KOPT-K1 (cell line): ENCODE data around the gene ATP6V1C2.

Experiments used
- H3K27ac ChIP-seq: fragments of 200-600 bp; sonication (generic); 2 replicates; pipeline ENCODE4 v1.5.1; 2016; ENCODE audit warnings: antibody characterized with exemption, mild to moderate bottlenecking, low read depth, low read length; ENCODE audit not compliant: poor library complexity, severe bottlenecking
- H3K36me3 ChIP-seq: fragments of 200-600 bp; sonication (generic); 2 replicates; pipeline ENCODE4 v1.5.1; 2017; ENCODE audit warnings: antibody characterized with exemption, mild to moderate bottlenecking, low read length, moderate library complexity; ENCODE audit not compliant: insufficient read depth
- H3K9me3 ChIP-seq: fragments of 200-600 bp; sonication (generic); 2 replicates; pipeline ENCODE4 v1.5.1; 2017; ENCODE audit warnings: antibody characterized with exemption, low read length, mild to moderate bottlenecking; ENCODE audit not compliant: insufficient read depth, poor library complexity, severe bottlenecking

ATP6V1C2 gene

GRCh38 chr2:10753876-10754275, 32.4 kb downstream of the ATP6V1C2 start:
- H3K36me3 ChIP-seq, result no peaks in the 10 kb centered on the region
- H3K27ac ChIP-seq, result no peak overlapping the region
- no peaks in the 10 kb centered on the region for H3K9me3 ChIP-seq

- no peaks in the 10 kb centered on the region for H3K9me3 ChIP-seq
- no peak overlapping the region for H3K27ac ChIP-seq
- no peaks in the 10 kb centered on the region for H3K36me3 ChIP-seq
These were observed 34.2 kb downstream of the ATP6V1C2 start for GRCh38 chr2:10755621-10756020.

DNA sequence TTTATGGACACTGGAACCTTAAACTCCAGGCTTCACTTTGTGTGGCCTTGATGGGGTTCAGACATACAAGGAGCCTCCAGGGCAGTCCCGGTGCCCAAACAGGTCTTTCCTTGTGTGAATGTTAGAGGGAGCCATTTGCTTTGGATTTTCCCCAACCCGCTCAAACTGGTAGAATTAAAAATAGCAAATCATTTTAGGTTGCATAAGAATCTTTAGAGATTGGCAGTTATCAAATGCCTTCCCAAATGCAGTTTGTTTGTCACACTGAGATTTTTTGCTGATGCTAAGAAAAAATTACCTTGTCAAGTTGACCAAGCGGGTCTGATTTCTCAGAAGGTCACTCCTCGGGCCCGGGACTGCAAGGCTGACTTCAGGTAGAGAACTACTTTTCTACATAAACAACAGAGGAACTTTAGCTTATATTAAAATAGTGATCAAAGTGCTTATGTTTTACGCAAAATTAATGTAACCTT, 36.4 kb downstream of the ATP6V1C2 start:
- Histone ChIP-seq H3K36me3 (no peaks in the 10 kb centered on the region), H3K27ac (no peak overlapping the region), H3K9me3 (no peaks in the 10 kb centered on the region)

DNA sequence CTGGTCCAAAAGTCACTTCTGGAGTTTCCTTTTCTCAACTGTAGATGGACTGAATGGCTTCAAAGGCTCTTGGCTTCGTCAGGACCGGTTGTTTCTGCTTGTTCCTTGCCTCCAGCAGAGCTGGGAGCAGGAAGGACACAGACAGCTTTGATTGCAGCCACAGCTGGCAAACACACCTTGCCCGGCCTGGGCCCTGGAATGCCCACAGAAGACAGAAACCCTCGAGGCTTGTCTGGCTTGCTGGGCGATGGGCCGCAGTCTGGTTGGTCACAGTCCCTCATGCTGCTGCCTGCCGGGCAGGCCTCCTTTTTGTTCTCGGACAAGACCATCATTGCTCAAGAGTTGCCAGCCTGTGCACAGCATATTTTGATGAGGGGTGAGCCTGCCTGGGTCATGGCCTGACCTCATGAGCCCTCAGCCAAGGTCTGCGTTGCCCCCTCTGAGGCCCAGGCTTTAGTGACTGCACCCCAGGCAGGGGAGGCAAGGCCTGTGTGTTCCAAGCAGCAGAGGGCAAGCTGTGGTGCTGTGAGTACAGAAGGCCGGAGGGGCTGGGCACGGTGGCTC, 37.8 kb downstream of the ATP6V1C2 start:
- H3K36me3 ChIP-seq, result no peaks in the 10 kb centered on the region
- no peak overlapping the region for H3K27ac ChIP-seq
- no peaks in the 10 kb centered on the region for H3K9me3 ChIP-seq

GRCh38 chr2:10760794-10761504, 39.5 kb downstream of the ATP6V1C2 start:
- Histone ChIP-seq H3K27ac (no peak overlapping the region), H3K36me3 (no peaks in the 10 kb centered on the region), H3K9me3 (no peaks in the 10 kb centered on the region)

GRCh38 chr2:10761591-10761990, 40.2 kb downstream of the ATP6V1C2 start:
- Histone ChIP-seq H3K36me3 (no peaks in the 10 kb centered on the region), H3K27ac (no peak overlapping the region), H3K9me3 (no peaks in the 10 kb centered on the region)

DNA sequence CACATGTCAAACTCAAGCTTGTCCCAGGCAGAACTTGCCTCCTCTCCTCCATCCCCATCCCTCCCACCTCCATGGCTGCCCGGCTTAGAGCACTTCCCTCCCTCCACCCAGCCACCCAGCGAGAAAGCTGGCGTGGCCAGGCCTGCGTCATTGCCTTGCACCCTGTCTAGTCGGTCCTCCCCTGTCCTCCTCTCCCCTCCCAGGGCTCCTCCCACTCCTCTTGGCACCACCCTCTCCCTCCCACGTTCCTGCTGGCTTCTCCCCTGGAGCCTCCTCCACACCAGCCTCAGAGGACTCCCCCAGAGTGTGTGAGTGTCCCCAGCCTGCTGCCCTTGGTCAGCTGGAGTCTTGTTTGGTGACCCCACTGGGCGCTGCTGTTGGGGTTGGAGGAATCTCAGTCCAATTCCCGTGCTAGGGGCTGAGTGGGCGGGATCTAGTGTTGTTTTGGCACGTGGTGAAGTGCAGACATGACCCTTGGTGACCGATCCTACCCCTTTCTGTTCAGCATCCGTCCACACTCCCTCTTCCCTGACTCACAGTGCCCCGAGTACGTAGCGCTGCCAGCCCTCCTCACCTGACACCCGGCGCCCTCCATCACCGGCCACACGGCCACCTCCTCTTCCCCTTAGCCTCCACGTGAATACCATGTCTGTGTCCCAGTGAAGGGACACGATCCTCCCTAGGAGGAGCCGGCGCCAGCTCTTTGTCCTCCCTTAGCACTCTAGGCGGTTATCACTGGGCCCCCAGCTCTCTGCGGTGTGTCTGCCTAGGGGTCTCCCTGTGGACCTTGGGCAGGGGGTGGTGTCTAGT, 41.4 kb downstream of the ATP6V1C2 start:
- H3K36me3 ChIP-seq, result no peaks in the 10 kb centered on the region
- no peaks in the 10 kb centered on the region for H3K9me3 ChIP-seq
- no peak overlapping the region for H3K27ac ChIP-seq

DNA sequence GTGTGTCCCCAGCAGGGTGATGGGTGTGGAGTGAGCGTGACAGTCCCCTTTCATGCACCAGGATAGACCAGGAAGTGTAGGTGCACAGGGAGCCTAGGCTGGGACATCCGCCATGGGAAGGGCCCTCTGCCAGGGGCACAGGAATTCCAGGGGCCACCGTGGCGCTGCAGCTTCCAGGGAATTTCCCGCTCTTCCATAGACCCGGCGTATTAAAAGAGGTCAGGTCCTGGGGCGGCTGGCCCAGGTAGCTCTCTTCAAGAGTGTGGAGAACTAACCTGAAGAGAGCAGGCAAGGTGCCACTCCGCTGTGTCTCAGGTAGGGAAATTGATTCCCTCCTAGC, 42.0 kb downstream of the ATP6V1C2 start:
- Histone ChIP-seq H3K36me3 (no peaks in the 10 kb centered on the region), H3K27ac (no peak overlapping the region), H3K9me3 (no peaks in the 10 kb centered on the region)

GRCh38 chr2:10764096-10764785, 42.8 kb downstream of the ATP6V1C2 start:
- Histone ChIP-seq H3K36me3 (no peaks in the 10 kb centered on the region), H3K27ac (no peak overlapping the region), H3K9me3 (no peaks in the 10 kb centered on the region)

- Histone ChIP-seq H3K9me3 (no peaks in the 10 kb centered on the region), H3K27ac (no peak overlapping the region), H3K36me3 (no peaks in the 10 kb centered on the region)
These were observed 43.5 kb downstream of the ATP6V1C2 start for GRCh38 chr2:10764896-10765295.

DNA sequence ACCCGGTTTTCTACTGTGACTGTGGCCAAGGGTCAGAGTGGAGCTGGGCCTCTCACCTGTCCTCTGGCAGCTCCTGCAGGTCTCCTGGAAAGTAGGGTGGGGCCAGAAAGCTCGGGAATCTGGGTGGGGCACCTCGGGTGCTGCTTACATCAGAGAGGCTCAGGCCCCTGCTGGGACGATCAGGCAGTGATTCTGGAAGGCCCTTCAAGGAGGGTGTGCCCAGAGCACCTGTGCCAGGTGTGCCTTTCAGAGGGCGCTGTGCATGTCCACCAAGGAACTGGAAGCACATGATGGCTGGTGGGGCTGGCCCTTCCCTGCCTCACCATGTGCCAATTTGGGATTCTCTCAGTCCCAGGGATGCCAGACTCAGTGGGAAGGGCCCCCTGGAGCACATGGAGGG, 44.0 kb downstream of the ATP6V1C2 start:
- Histone ChIP-seq H3K36me3 (no peaks in the 10 kb centered on the region), H3K9me3 (no peaks in the 10 kb centered on the region), H3K27ac (no peak overlapping the region)

DNA sequence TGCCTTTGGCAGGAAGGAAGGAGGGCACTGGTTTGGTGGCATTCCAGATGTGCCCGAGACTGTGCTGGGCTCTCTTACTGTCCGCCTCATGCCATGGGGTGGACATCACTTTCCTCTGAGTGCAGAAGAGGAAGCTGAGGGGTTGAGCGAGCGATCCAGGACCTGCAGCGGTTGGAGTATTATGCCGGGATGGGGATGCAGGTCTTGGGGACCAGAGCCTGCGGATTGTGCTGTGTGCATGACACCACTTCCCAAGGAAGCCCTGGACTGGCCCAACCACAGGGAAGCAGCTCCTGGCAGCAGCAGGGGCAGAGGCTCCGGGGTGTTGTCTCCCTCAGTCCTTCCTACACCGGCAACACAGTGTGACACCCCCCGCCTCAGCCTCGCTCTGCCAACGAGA, 44.5 kb downstream of the ATP6V1C2 start:
- H3K9me3 ChIP-seq, result no peaks in the 10 kb centered on the region
- H3K36me3 ChIP-seq, result no peaks in the 10 kb centered on the region
- H3K27ac ChIP-seq, result no peak overlapping the region

DNA sequence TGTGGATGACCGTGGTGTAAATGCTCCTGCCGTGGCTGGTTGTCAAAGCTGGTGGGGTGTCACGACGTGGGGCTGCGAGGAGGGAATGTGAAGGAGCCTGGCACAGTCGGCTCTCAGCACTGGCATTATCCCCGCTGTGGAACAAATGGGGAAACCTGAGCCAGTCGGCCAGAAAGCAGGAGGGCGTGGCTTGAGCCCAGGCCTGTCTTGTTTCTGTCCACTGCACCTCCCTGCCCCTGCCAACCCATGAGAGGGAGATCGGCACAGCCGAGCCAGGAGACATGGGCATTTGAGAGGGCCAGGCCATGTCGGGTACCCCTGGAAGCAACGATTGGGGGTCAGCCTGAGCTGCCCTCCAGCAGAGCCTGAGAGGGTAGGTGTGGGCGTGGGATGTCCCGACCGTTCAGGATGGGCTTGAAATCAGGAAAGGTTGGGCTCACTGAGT, 46.7 kb downstream of the ATP6V1C2 start:
- H3K9me3 ChIP-seq, result no peaks in the 10 kb centered on the region
- H3K36me3 ChIP-seq, result no peaks in the 10 kb centered on the region
- no peak overlapping the region for H3K27ac ChIP-seq

DNA sequence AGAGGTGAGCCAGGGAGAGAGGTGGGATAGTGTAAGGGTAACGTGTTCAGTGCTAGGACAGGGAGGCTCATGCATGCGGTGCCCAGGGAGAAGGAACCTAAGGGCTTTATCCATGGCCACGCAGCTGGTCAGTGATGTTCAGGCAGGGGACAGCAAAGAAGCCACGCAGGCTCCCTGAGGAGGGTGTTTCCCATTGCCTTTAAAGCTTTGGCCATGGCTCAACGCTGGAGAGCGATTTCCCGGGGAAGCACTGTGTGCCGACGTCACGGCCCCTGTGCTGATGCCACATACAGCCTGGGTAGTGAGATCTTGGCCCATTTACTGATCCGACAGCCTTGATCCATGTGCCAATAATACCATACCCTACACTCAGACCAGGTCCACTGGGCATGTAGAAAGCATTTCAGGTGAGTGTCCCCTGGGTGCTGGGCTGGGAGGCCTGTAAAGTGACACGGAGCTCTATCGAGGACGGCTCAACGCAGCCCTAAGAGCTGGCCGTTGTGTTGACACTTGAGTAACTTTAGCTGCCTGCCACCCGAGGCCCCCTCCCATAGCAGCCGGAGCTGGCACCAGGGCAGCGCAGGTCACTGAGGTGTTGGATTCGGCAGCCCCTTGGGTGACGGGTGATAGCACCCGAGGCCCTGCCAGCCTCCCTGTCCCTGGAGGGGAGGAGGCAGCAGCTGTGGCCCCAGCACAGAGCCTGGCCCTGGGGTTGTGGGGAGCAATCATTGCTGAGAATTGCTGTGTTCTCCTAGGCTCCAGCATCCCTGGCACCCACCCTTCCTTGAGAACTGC, 49.7 kb downstream of the ATP6V1C2 start:
- Histone ChIP-seq H3K27ac (no peak overlapping the region), H3K9me3 (no peaks in the 10 kb centered on the region), H3K36me3 (no peaks in the 10 kb centered on the region; the same call in 1 of the 2 replicates)
